Loucy (cell line): ENCODE measurements around the gene PLEKHG4.

Source experiments
- EZH2phosphoT487 ChIP-seq: fragments of 200-600 bp; IDR thresholded peaks from 2 replicates; pipeline ENCODE4 v1.6.1; 2018; ENCODE audit warnings: antibody characterized with exemption, mild to moderate bottlenecking, moderate library complexity, borderline replicate concordance
- TF ChIP-seq, protein P1 (sequence below): fragments of 200-600 bp; sonication (generic); conservative IDR thresholded peaks from 2 replicates; pipeline ENCODE4 v1.5.1; 2014; ENCODE audit warnings: mild to moderate bottlenecking, antibody characterized with exemption, low read length

DNA sequence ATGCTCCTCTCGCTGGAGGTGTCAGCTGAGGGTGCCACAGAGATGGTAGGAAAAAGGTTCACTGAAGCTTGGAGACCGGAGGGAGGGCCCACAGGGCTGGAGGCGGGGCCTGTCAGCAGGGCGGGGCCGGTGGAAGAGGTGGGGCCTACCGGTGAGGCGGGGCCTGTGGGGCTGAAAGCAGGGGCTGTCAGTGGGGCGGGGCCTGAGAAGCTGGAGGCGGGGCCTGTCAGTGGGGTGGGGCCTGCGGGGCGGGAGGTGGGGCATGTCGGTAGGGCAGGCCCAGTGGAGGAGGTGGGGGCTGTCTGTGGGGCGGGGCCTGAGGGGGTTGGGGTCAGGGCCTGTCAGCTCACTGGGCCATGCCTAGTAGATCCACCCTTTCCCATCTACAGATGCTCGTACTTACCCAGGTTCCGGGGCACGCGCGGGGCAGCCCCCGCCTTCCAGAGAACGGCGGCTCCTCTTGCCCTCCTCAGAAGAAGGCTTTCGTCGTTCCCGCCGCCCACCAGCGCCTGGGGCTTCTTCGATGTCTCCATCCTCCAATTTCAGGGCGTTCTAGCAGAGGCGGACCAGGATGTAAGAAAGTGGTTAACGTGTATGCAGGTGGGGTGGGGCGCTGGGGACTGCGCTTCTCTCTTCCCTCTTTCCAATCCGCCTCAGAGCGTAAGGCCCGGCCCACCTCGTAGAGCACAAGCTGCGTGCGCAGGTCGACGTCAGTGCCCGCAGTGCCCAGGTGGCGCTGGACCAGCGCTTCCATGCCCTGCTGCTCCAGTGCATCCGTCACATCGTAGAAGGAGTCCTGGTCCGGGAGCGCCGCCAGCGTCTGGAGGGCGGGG, 42.6 kb upstream of the PLEKHG4 start:
- TF ChIP-seq, protein P1, sequence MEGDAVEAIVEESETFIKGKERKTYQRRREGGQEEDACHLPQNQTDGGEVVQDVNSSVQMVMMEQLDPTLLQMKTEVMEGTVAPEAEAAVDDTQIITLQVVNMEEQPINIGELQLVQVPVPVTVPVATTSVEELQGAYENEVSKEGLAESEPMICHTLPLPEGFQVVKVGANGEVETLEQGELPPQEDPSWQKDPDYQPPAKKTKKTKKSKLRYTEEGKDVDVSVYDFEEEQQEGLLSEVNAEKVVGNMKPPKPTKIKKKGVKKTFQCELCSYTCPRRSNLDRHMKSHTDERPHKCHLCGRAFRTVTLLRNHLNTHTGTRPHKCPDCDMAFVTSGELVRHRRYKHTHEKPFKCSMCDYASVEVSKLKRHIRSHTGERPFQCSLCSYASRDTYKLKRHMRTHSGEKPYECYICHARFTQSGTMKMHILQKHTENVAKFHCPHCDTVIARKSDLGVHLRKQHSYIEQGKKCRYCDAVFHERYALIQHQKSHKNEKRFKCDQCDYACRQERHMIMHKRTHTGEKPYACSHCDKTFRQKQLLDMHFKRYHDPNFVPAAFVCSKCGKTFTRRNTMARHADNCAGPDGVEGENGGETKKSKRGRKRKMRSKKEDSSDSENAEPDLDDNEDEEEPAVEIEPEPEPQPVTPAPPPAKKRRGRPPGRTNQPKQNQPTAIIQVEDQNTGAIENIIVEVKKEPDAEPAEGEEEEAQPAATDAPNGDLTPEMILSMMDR: no peak
- no peak for TF ChIP-seq EZH2phosphoT487
